GM18861 (cell line): ENCODE results near the gene PCGF2.

Experiments used
- ATAC-seq: cut with Tn5 transposase; IDR thresholded peaks from one replicate; pipeline ENCODE4 v1.9.1; 2021; ENCODE audit not compliant: unreplicated experiment

The PCGF2 gene

GRCh38 chr17:38719943-38720641 lies 28.0 kb downstream of the PCGF2 start:
- no peak for ATAC-seq

GRCh38 chr17:38719289-38719942 lies 28.7 kb downstream of the PCGF2 start:
- no peak for ATAC-seq

GRCh38 chr17:38717139-38717745 lies 30.9 kb downstream of the PCGF2 start:
- ATAC-seq: no peak

GRCh38 chr17:38716368-38717005 lies 31.6 kb downstream of the PCGF2 start:
- no peak for ATAC-seq

- ATAC-seq: no peak
Measured at GRCh38 chr17:38715216-38715943, 32.8 kb downstream of the PCGF2 start.

- no peak for ATAC-seq
Measured at GRCh38 chr17:38713456-38714075, 34.6 kb downstream of the PCGF2 start.

- ATAC-seq: no peak
Measured at GRCh38 chr17:38712593-38712992, 35.5 kb downstream of the PCGF2 start.

- ATAC-seq: no peak
Measured at GRCh38 chr17:38711792-38712571, 36.2 kb downstream of the PCGF2 start.

GRCh38 chr17:38710985-38711384 lies 37.2 kb downstream of the PCGF2 start:
- no peak for ATAC-seq

GRCh38 chr17:38710604-38710962 lies 37.6 kb downstream of the PCGF2 start:
- ATAC-seq: no peak

GRCh38 chr17:38709864-38710603 lies 38.1 kb downstream of the PCGF2 start:
- no peak for ATAC-seq

- ATAC-seq: no peak
Measured at GRCh38 chr17:38709104-38709820, 38.9 kb downstream of the PCGF2 start.

GRCh38 chr17:38707678-38708351 lies 40.3 kb downstream of the PCGF2 start:
- no peak for ATAC-seq

GRCh38 chr17:38706505-38707216 lies 41.5 kb downstream of the PCGF2 start:
- ATAC-seq: no peak

GRCh38 chr17:38705803-38706504 lies 42.2 kb downstream of the PCGF2 start:
- ATAC-seq: no peak

- no peak for ATAC-seq
Measured at GRCh38 chr17:38705523-38705802, 42.7 kb downstream of the PCGF2 start.
